HCT116 (cell line): ENCODE data around the gene DENND5B. TPM values are rescaled to one million over a fixed set of nuclear protein-coding genes. Genes with fewer than 3 reads are reported as not detected.

ENCODE experiments used
- ATAC-seq: fragments of 200-7000 bp; cut with Tn5 transposase; 2 replicates; pipeline ENCODE4 v1.9.1; 2020; ENCODE audit warnings: mild to moderate bottlenecking, moderate library complexity
- BruUV-seq: library from RNA; stranded (reverse); fragments of 400-500 nt; replicated peaks from 2 replicates; lab custom pipeline; 2021; lab: Mats Ljungman, UMichigan
- CTCF ChIA-PET: fragments of 300-600 bp; sonication (Branson Sonifier 250); formaldehyde crosslinking; loops from one replicate; lab custom pipeline; 2021; ENCODE audit warnings: antibody characterized with exemption; lab: Charles Lee
- POLR2A ChIA-PET: fragments of 300-600, 350-600 bp; sonication (Branson Sonifier 250); formaldehyde crosslinking; loops from one replicate; lab custom pipeline; 2021; ENCODE audit warnings: antibody characterized with exemption; lab: Charles Lee
- RAD21 ChIA-PET, 2 experiments: fragments of 300-600 bp; sonication (Branson Sonifier 250); formaldehyde crosslinking; loops; one replicate each; lab custom pipeline; 2023; ENCODE audit warnings: low total read pairs in 2 of 2; ENCODE audit not compliant: uncharacterized antibody in 2 of 2, unreplicated experiment in 2 of 2, low non-redundant PET in 1 of 2; lab: Charles Lee
- DNase-seq: peaks from one replicate; pipeline ENCODE4 v3.0.0-alpha.2; 2010; ENCODE audit warnings: low read depth, low spot score
- H2AFZ ChIP-seq: fragments of 200-600 bp; shearing (Covaris generic), sonication (generic); 2 replicates; pipeline ENCODE4 v1.6.1; 2017; ENCODE audit warnings: low read depth, mixed run types, mixed read lengths, antibody characterized with exemption, low read length; ENCODE audit not compliant: poor library complexity, severe bottlenecking
- H3K27ac ChIP-seq: 2 replicates; pipeline ENCODE4 v1.5.1; 2012; ENCODE audit warnings: low read depth, low read length
- H3K27me3 ChIP-seq: fragments of 200-600 bp; sonication (generic); 2 replicates; pipeline ENCODE4 v1.6.1; 2016; ENCODE audit warnings: mixed run types, low read length, mixed read lengths; ENCODE audit not compliant: insufficient read depth
- H3K36me3 ChIP-seq, 2 experiments: fragments of 200-500 bp in 1 of 2; fragments of 200-600 bp in 1 of 2; sonication (Bioruptor generic) in 1 of 2; sonication (generic) in 1 of 2; 2 replicates each; pipeline versions ENCODE4 v1.5.1 to v1.6.1; 2014 to 2016; ENCODE audit warnings: low read length in 2 of 2, inconsistent platforms in 1 of 2, mixed read lengths in 1 of 2, mixed run types in 1 of 2; ENCODE audit not compliant: insufficient read depth in 2 of 2, control insufficient read depth in 1 of 2
- H3K4me1 ChIP-seq, 2 experiments: fragments of 200-600 bp in 1 of 2; sonication (generic) in 1 of 2; 2 replicates each; pipeline versions ENCODE4 v1.5.1 to v1.6.1; 2012 to 2017; ENCODE audit warnings: low read length in 2 of 2, inconsistent platforms in 1 of 2, mild to moderate bottlenecking in 1 of 2, mixed read lengths in 1 of 2, mixed run types in 1 of 2, moderate library complexity in 1 of 2; ENCODE audit not compliant: insufficient read depth in 2 of 2, control insufficient read depth in 1 of 2
- H3K4me2 ChIP-seq: fragments of 200-600 bp; sonication (generic); 2 replicates; pipeline ENCODE4 v1.6.1; 2017; ENCODE audit warnings: mixed run types, low read length, mixed read lengths
- H3K4me3 ChIP-seq, 2 experiments: fragments of 200-600 bp in 1 of 2; sonication (generic) in 1 of 2; replicated peaks in 1 of 2; 2 replicates each; pipeline ENCODE4 v1.5.1; 2011 to 2016; ENCODE audit warnings: low read length in 2 of 2, control low read depth in 1 of 2, low read depth in 1 of 2, mild to moderate bottlenecking in 1 of 2, mixed read lengths in 1 of 2, mixed run types in 1 of 2
- H3K79me2 ChIP-seq: fragments of 200-600 bp; sonication (generic); 2 replicates; pipeline ENCODE4 v1.6.1; 2017; ENCODE audit warnings: mild to moderate bottlenecking, mixed run types, low read length, moderate library complexity, mixed read lengths; ENCODE audit not compliant: insufficient read depth
- H3K9ac ChIP-seq: fragments of 200-600 bp; sonication (generic); 2 replicates; pipeline ENCODE4 v1.6.1; 2016; ENCODE audit warnings: low read length, mixed read lengths
- H3K9me2 ChIP-seq: fragments of 200-600 bp; sonication (generic), shearing (Covaris generic); 2 replicates; pipeline ENCODE4 v1.6.1; 2017; ENCODE audit warnings: mixed run types, mild to moderate bottlenecking, moderate library complexity; ENCODE audit not compliant: insufficient read depth
- H3K9me3 ChIP-seq, 2 experiments: fragments of 200-500 bp in 1 of 2; fragments of 200-600 bp in 1 of 2; sonication (Bioruptor generic) in 1 of 2; sonication (generic) in 1 of 2; 2 replicates each; pipeline ENCODE4 v1.6.1; 2014 to 2017; ENCODE audit warnings: low read length in 2 of 2, mixed read lengths in 2 of 2, inconsistent platforms in 1 of 2, low read depth in 1 of 2, mild to moderate bottlenecking in 1 of 2, mixed run types in 1 of 2, moderate library complexity in 1 of 2; ENCODE audit not compliant: control insufficient read depth in 1 of 2, insufficient read depth in 1 of 2
- H4K20me1 ChIP-seq: fragments of 200-600 bp; sonication (generic), shearing (Covaris generic); 2 replicates; pipeline ENCODE4 v1.6.1; 2017; ENCODE audit warnings: mixed run types, mild to moderate bottlenecking, moderate library complexity; ENCODE audit not compliant: insufficient read depth
- CBX3 ChIP-seq: IDR thresholded peaks from 2 replicates; pipeline ENCODE4 v1.6.1; 2012; ENCODE audit warnings: low read depth
- EGR1 ChIP-seq: IDR thresholded peaks from 2 replicates; pipeline ENCODE4 v1.6.1; 2012; ENCODE audit warnings: low read depth
- ELF1 ChIP-seq: IDR thresholded peaks from 2 replicates; pipeline ENCODE4 v1.6.1; 2012; ENCODE audit warnings: low read depth, borderline replicate concordance
- EZH2phosphoT487 ChIP-seq: fragments of 200-600 bp; IDR thresholded peaks from 2 replicates; pipeline ENCODE4 v1.6.1; 2018; ENCODE audit warnings: antibody characterized with exemption, borderline replicate concordance
- FOSL1 ChIP-seq: IDR thresholded peaks from 2 replicates; pipeline ENCODE4 v1.6.1; 2012; ENCODE audit warnings: low read depth
- JUND ChIP-seq: IDR thresholded peaks from 2 replicates; pipeline ENCODE4 v1.6.1; 2012
- POLR2A ChIP-seq: IDR thresholded peaks from 2 replicates; pipeline ENCODE4 v1.7.0; 2011; ENCODE audit warnings: borderline replicate concordance; ENCODE audit not compliant: insufficient read depth, insufficient read length; ENCODE audit errors: extremely low read depth
- RAD21 ChIP-seq: IDR thresholded peaks from 2 replicates; pipeline ENCODE4 v1.6.1; 2012; ENCODE audit warnings: low read depth, mild to moderate bottlenecking
- SIN3A ChIP-seq: IDR thresholded peaks from 2 replicates; pipeline ENCODE4 v1.6.1; 2012; ENCODE audit warnings: low read depth
- SP1 ChIP-seq: IDR thresholded peaks from 2 replicates; pipeline ENCODE4 v1.6.1; 2012; ENCODE audit warnings: low read depth
- YY1 ChIP-seq: IDR thresholded peaks from 2 replicates; pipeline ENCODE4 v1.6.1; 2011; ENCODE audit warnings: low read length, low read depth, moderate library complexity, mild to moderate bottlenecking; ENCODE audit not compliant: insufficient replicate concordance; ENCODE audit errors: extremely low read depth
- intact Hi-C: fragments of 100-400 bp; cut with micrococcal nuclease; formaldehyde crosslinking; loops from 2 replicates; pipeline ENCODE4 v1.10.0; 2022
- total RNA-seq: library from RNA; stranded (reverse); gene quantifications from one replicate; pipeline ENCODE4 v1.2.1, GENCODE V29; 2021; ENCODE audit not compliant: unreplicated experiment
- TF ChIP-seq, protein P1 (sequence below): IDR thresholded peaks from 2 replicates; pipeline ENCODE4 v1.6.1; 2011; ENCODE audit warnings: mild to moderate bottlenecking, low read length, moderate library complexity; ENCODE audit not compliant: insufficient replicate concordance; ENCODE audit errors: extremely low read depth
- TF ChIP-seq, protein P2 (sequence below): IDR thresholded peaks from 2 replicates; pipeline ENCODE4 v1.6.1; 2012
- TF ChIP-seq, protein P3 (sequence below): IDR thresholded peaks from 2 replicates; pipeline ENCODE4 v1.6.1; 2012

DENND5B gene
- total RNA-seq, 1 experiment from 2014 or later, result 19.2 TPM

DNA sequence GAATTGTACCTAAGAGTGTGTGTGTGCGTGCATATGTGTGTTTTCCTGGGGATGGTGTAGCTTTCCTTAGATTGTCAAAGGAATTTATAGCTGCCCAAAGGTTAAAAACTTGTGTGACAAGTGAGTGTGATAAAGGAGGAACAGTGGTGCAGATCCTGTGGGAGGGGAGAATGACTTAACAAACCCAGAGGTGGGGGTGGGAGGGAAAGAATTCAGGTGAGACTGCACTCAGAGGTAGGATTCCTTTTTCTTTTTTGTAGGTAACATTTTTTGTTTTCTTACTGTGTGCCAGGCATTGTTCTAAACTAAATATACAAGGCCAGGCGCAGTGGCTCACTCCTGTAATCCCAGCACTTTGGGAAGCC lies 219.7 kb downstream of the DENND5B start:
- Histone ChIP-seq H3K36me3 (no peaks in the 10 kb centered on the region), H3K79me2 (no peaks in the 10 kb centered on the region), H3K4me2 (no peak overlapping the region), H3K9ac (no peak overlapping the region), H3K27ac (no peak overlapping the region), H3K4me1 (peaks cover 3 to 4% of the 10 kb centered on the region in 2 experiments; a peak in 1 of 4 replicates), H3K4me3 (no peak overlapping the region), H4K20me1 (no peaks in the 10 kb centered on the region), H3K27me3 (no peaks in the 10 kb centered on the region), H2AFZ (no peak overlapping the region), H3K9me3 (no peaks in the 10 kb centered on the region), H3K9me2 (no peaks in the 10 kb centered on the region)
- no peak for DNase-seq
- RAD21 ChIA-PET, result no interaction called here
- ATAC-seq, result no peak
- no TSS peak for BruUV-seq
- no peak for TF ChIP-seq EZH2phosphoT487
- no peak for TF ChIP-seq SIN3A
- no peak for TF ChIP-seq RAD21
- TF ChIP-seq FOSL1, result no peak
- TF ChIP-seq, protein P1, sequence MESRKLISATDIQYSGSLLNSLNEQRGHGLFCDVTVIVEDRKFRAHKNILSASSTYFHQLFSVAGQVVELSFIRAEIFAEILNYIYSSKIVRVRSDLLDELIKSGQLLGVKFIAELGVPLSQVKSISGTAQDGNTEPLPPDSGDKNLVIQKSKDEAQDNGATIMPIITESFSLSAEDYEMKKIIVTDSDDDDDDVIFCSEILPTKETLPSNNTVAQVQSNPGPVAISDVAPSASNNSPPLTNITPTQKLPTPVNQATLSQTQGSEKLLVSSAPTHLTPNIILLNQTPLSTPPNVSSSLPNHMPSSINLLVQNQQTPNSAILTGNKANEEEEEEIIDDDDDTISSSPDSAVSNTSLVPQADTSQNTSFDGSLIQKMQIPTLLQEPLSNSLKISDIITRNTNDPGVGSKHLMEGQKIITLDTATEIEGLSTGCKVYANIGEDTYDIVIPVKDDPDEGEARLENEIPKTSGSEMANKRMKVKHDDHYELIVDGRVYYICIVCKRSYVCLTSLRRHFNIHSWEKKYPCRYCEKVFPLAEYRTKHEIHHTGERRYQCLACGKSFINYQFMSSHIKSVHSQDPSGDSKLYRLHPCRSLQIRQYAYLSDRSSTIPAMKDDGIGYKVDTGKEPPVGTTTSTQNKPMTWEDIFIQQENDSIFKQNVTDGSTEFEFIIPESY, result no peak
- TF ChIP-seq, protein P2, sequence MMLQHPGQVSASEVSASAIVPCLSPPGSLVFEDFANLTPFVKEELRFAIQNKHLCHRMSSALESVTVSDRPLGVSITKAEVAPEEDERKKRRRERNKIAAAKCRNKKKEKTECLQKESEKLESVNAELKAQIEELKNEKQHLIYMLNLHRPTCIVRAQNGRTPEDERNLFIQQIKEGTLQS, result no peak
- no peak for TF ChIP-seq CBX3
- TF ChIP-seq SP1, result no peak
- no peak for TF ChIP-seq POLR2A
- no peak for TF ChIP-seq JUND
- TF ChIP-seq, protein P3, sequence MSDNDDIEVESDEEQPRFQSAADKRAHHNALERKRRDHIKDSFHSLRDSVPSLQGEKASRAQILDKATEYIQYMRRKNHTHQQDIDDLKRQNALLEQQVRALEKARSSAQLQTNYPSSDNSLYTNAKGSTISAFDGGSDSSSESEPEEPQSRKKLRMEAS, result no peak
- no peak for TF ChIP-seq ELF1
- no peak for TF ChIP-seq EGR1
- TF ChIP-seq YY1, result no peak
- intact Hi-C loops, result no loop called here
- POLR2A ChIA-PET, result no interaction called here
- CTCF ChIA-PET, result no interaction called here
